UCSD-AML1 (cell line): ENCODE data around the gene NAA60.
"Not testable (repeated sequence)": the region's sequence is repeated elsewhere in the genome, so short reads cannot be mapped to it uniquely, and the experiment has no call there.

Experiments
- DNase-seq: peaks from one replicate; lab custom pipeline; 2025; ENCODE audit not compliant: unreplicated experiment; lab: John Stamatoyannopoulos, UW

NAA60 gene

DNA sequence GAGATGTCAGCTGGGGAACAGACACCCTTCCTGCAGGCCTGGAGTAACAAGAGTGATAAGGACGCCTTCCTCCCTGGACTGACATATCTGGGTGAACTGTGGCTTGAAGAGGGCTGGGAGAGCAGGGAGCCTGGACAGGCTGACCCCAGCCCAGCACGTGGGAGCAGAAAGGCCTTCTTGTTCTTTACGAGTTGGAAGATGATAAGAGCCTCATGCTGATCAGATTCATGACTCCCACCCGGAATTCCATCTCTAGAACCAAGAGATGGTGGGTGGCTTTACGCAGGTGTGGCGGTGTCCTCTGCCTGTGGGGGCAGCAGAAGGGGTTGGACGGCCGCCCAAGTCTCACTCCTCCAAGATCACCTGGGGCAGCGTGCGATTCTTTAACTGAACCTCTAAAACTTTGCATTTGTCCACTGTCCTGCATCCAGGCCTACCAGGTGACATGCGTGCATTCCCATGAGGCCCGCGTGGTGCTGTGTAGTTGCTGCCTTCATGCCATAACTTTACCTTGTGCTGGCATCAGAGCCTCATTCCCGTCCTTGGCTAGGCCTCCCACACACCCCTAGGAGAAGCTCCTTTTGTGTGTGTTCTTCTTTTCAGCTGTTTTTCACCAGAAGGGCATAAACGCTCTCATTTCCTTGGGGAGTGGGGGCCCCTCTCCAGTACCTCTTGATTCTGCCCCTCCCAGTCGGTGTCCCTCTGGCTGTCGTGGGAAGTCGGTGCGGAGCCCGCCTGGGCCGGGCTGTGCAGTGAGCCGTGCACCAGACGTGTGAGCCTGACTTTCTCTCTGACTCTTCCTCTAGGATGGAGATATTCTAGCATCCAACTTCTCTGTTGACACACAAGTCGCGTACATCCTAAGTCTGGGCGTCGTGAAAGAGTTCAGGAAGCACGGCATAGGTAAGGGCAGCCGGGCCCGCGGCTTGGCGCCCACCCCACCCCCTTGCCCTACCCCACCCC is 38.5 kb downstream of the NAA60 start:
- no peak for DNase-seq

DNA sequence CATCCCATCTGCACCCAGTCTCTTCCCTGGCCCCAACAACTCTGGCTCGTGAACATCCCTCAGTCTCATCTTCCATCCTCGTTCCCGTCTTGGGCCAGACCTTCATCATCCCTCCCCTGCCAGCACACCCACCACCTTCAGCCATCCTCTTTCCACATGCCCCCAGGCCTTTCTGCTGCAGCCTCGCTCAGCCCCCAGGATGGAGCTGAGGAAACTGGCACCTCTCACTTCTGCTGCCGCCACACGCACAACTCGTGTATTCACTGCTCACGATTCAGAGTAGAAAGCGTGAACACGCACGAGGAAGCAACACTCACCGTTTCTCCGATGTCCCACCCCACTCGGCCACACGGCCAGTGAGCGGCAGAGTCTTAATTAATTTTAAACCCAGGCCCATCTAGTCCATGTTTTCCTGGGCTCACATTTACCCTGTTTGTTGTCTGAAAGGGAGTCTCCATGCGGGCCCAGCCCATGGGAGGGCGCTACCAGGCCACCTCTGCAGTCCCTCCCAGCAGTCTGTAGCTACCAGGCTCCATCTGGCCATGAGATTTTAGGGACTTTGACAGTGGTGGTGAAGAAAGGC is 39.3 kb downstream of the NAA60 start:
- DNase-seq, result no peak

DNA sequence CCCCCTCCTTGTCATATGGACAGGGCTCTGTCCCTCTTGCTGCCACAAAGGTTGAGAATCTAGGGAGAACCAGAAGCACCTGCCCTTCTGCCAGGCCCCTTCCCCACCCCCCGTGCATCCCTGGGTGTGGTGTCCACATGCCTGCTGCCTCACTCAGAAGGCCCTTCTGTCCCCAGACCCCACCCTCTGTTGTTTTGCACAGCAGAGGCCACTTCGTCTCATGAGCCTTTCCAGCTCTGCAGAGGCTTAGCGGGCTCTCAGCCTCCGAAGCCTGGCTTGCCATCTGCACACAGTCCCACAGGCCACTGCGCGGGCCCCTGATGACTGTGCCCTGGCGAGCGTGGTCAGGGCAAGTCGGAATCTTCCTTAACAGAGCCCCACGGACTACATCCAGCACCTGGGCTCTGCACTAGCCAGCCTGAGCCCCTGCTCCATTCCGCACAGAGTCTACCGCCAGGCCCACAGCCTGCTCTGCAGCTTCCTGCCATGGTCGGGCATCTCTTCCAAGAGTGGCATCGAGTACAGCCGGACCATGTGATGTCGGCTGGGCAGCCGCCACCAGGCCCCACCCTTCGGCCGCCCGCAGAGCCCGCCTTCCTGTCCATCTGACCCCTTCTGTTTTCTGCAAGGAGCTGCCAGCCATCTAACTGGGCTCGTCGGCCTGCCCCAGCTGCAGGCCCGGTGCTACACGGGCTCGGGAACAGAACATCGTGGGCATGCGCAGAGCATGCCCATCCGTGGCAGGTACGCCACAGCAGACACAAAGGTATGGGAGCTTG is 41.0 kb downstream of the NAA60 start:
- DNase-seq, result no peak

DNA sequence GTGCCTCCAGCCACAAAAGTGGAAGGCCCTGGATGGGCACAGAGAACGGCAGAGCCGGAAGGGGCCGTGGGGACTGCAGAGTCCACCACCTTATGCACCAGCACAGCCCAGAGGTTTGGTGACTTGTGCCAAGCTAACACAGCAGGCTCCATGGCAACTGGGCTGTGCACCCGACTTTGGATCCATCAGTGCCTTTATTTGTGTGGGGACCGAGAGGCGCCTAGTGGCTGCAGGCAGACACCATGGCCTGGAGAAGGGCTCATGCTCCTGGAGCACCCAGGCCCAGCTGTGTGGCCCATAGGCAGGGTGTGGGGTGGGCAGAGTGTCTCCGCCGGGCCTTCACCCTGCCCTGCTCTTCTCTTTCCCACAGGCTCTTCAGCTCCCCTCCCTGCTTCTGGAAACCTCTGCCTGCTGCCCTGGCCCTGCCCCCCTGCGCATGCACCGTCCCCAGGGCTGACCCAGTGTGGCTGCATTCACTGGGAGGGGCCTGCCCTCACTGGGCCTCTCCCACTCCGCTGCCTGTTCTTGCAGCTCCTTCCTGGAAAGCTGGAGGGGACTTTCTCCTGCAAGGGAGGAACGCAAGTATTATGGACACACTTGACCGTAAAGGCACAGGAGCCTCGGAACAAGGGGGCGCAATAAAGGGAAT is 41.7 kb downstream of the NAA60 start:
- DNase-seq, result no peak

DNA sequence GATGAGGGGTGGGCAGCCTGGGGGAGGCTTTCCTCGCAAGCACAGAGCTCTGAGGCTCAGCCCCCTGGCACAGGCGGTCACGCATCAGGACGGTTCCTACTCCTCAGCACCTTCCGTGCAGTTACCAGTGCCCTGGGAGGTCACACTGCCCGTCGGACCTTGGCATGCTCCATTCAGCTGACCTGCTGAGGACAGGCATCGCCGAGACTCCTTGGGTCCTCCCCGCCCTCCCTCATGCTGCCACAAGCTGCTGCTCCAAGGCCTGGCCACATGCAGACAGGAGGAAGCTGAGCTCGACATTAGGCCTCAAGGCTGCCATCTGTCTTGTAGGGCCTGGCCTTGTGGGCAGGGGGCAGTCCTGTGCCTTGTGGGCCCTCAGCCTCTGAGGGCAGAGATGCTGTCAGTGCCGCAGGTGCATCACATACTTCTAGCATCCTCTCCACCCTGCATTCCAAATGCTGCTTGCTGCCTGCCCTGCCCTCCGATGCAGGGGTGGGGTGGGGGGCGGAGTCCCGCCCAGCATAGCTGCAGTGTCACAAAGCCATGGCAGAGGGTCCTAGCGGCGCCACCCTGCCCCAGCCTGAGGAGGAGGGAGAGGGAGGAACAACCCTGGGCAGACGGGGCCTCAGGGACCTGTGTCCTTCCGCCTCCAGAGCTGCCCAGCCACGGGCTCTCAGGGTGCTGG is 42.5 kb downstream of the NAA60 start:
- no peak for DNase-seq

DNA sequence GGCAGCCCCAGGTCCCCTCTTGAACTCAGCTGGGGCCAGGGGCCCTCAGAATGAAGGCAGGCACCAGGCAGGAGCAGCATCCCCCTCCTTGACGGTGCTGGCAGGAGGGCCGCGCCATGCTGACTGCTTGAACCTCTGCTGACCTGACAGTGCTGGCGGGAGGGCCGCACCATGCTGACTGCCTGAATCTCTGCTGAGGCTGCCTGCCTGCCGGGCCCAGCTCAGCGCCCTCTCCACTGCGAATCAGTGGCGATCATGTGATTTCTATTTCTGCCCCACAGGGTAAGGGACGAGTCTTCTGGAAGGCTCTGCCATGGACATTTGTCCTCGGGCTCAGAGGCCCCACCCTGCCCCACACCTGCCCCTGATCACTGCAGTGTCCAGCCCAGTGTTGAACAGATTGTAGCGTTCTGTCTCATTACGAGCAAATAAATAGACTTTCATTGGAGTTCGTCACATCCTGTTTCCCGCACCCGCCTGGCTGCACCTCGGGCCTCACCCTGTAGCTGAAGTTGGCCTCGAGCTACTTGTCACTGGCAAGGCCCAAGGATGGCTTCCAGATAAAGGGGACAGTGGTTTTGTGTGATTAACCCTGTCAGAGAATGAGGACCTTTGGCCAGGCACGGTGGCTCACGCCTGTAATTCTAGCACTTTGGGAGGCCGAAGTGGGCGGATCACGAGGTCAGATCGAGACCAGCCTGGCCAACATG is 43.2 kb downstream of the NAA60 start:
- DNase-seq, result no peak

DNA sequence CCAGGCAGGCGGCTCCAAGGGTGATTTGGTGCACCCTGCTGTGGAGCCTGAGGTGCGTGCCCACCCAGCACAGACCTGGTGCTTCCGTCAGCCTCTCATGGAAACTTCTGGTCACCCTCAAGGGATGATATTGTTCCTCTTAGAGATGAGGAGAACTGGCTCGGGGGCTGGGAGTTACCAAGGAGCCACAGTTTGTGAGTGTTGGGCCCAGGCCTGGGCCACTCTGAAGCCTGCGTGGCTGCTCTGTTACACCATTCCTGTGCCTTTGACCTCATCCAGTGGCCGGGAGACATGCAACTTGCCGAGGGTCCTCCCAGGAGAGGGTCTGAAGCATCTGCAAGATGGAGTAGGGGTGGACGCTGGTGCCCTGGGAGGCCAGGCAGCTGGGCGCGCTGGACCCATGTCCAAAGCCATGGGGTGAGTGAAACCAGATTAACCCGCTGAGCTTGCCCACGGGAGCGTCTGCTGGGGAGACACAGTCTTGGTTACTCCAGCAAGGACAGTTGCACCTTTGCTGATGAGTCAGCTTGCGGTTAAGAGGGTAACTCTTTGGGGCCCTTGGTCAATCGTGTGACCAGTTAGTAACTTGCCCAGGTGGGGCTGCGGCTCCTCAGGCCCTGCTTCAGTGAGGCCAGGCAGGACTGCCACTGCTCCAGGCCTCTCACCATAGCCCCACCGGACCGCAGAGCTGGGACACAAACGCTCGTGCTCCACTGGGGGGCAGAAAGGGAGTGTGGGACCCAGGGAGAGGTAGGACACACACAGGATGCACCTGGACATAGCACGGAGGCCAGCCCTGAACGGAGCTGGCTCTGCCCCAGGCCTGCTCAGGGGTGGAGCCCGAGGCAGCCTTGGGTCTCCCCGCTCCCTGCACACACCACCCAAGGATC is 44.3 kb downstream of the NAA60 start:
- no peak for DNase-seq

DNA sequence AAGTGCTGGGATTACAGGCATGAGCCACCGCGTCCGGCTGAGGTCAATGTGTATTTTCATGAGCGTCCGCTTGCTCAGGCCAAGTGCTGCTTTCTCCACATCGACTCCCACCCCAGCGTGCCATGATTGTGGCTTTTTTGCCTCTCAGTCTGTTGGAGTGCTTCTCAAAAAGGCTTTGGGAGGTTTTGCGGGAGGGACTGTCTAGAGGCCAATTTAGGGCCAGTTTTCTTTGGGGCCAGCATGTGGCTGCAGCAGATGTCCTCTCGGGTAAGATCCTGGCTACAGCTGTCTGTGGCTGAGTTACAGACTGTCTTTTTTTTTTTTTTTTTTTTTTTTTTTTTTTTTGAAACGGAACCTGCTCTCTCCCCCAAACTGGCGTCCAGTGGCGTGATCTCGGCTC is 45.3 kb downstream of the NAA60 start:
- DNase-seq, result no peak

DNA sequence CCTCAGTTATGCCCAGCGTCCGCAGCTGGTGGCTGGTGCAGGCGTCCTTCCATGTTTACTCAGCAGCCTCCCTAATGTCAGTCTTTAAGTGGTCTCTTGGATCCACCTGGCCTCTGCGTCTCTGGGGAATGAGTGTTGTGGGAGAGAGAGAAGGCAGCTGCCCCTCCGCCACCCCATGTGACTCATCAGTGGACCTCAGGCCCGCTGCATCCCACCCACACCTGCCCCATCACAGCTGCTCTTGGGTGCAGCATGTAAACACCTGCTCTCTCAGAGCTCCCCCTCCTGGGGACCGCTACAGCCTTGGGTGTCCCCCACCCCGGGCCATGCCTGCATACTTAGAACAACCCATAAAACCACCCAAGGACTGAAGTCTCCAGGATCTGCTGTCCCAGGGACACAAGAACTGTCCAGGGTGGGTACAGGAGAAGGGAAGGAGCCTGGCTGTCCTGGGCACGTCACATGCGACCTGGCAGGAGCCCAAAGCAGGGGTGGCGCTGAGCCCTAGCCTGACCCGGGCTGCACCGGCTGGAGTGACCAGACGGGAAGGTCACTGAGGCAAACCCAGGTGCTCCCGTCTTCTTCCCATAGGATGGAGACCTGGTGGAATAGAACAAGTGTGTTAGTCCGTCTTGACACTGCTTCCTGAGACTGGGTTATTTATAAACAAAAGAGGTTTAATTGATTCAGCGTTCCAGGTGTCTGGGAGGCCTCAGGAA is 47.6 kb downstream of the NAA60 start:
- no peak for DNase-seq

DNA sequence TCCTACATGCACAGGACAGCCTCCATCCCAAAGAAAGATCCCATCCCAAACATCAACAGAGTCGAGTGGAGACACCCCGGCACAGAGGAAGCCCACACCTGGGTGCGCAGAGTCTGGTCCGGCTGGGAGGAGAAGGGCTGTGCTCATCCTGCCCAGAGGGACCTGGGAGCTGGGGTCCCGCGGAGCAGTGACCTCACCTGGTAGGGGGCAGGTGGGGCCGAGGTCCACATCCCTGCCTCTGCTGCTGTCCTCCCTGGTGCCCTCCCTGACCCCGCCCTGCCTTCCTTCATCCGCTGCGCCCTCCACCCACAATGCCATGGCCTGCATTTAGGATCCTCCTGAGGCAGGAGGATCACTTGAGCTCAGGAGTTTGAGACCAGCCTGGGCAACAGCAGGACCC is 48.9 kb downstream of the NAA60 start:
- DNase-seq, result no peak

DNA sequence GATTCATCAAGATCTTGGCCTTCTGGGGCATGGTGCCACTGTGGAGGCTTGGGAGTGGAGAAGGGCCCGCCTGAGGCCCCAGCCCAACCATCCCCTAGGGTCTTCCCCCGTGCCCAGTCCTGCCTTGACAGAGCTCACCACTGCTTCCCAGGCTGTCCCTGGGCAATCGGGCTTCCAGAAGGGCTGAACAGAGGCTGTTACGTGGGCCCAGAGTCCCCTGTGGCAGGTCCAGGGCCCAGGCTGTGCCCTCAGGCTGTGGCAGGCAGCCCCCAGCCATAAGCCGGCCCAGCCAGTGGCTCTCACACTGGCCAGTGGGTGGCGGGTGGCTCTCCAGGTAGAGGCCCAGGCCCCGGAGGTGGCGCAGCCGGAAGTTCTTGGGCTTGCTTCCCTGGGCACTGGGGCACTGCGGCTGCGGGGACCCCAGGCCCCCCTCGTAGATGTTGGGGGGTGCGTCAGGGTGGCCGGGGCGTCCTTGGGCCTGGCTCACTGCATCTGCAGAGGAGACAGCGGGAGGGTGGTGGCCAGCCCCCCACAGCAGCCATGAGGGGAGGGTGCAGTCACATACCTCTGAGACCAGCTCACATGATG is 51.0 kb downstream of the NAA60 start:
- no peak for DNase-seq

DNA sequence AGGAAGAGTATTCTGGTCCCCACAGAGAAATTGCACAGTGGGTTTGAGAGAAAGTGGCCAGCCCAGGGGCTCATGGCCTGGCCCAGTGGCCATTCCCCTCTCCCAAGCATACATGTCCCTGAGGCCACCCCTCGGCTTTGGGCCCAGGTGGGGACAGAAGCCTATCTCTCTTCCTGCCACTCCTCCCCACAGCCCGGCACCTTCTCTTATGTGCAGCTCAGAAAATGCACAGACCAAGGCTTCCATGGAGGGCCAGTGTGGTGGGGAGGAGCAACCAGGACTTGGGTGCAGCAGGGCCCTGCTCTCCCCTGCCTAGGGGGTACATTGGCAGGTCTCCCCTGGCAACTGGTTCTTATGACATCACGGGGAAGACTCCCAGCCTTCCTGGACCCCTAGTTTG is 51.7 kb downstream of the NAA60 start, which contains the start of gene C16orf90:
C16orf90 (minus strand) TSS at position 314 of the 400 bp plus-strand sequence; CDS start at position 246, 68 bp downstream.
- DNase-seq, result no peak

DNA sequence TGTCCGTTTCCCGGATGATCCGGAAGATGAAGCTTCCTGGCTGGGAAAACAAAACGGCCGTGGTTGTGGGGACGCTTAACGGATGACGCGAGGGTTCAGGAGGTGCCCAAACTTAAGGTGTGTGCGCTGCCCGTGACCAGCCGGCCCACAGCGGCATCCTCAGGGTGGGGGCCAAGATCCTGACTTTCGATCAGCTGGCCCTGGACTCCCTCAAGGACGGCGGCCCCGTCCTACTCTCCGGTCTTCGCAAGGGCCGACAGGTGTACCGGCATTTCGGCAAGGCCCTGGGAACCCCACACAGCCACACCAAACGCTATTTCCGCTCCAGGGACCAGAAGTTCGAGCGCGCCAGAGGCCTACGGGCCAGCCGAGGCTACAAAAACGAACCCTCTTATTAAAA is 52.9 kb downstream of the NAA60 start:
- DNase-seq, result no peak

DNA sequence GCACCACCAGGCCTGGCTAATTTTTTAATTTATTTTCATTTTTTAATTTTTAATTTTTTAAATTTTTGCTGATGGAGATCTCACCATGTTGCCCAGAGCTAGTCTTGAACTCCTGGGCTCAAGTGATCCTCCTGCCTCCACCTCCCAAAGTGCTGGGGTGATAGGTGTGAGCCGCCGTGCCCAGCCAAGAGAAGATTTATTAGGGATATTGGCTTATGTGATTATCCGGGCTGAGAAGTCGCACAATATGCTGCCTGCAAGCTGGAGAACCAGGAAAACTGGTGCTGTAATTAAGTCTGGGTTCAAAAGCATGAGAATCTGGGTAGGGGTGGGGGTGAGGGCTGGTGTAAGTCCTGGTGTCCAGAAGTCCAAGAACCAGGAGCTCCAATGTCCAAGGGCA is 54.3 kb downstream of the NAA60 start:
- no peak for DNase-seq

DNA sequence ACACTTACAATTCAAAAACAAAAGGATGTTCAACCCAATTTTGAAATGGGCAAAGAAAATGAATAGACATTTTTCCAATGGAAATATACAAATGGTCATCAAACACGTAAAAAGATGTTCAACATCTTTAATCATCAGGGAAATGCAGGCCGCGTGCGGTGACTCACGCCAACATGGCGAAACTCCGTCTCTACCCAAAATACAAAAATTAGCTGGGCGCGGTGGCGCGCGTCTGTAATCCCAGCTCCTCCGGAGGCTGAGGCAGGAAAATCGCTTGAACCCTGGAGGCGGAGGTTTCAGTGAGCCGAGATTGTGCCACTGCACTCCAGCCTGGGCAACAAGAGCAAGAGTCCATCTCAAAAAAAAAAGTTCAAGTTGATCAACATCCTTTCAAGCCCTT is 55.5 kb downstream of the NAA60 start:
- DNase-seq, result no peak

DNA sequence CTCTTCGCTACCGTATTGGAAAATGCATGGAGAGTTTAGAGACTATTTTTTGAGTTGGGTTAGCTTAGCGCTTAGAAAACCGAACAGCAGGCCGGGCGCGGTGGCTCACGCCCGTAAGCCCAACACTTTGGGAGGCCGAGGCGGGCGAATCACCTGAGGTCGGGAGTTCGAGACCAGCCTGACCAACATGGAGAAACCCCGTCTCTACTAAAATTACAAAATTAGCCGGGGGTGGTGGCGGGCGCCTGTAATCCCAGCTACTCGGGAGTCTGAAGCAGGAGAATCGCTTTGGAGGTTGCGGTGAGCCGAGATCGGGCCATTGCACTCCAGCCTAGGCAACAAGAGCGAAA is 57.9 kb downstream of the NAA60 start:
- not testable (repeated sequence) for DNase-seq

DNA sequence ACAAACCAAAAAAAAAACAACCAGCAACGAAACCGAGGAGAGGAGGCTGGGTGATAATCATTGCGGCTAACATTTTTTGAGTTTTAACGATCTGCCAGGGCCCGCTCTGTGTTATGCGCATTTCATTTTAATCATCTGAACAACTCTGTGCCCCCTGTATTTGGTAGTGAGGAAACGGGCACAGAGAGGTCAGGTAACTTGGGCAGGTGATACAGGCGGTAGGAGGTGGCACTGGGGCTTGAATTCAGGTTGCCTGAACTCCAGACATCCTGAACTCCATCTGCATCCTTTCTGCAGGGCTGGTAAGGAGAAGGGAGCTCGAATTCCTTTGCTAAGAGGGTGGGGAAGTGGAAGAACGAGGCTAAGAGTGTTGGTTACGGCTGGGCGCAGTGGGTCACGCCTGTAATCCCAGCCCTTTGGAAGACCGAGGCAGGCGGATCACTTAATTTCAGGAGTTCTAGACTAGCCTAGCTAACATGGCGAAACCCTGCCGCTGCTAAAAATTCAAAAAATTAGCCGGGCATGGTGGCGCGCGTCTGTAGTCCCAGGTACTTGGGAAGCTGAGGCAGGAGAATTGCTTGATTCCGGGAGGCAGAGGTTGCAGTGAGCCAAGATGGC is 58.4 kb downstream of the NAA60 start:
- no peak for DNase-seq

DNA sequence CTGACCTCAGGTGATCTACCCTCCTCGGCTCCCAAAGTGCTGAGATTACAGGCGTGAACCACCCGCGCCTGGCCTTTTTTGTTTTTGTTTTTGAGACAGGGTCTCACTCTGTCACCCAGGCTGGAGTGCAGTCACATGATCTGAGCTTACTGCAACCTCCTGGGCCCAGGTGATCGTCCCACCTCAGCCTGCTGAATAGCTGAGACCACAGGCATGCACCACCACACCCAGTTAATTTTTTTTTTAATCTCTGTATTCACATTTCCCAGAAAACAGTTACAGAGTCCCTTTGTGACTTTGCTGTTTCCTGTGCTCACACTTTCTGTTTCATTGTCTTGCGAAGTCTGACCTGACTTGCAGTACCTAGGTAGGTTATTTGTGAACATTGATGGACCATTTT is 60.0 kb downstream of the NAA60 start:
- no peak for DNase-seq
